NCI-H2107 treated with DMSO at 0.1 percent for 48 hours (cell line): ENCODE data around the gene NEURL2.
"Not testable (repeated sequence)": the region's sequence is repeated elsewhere in the genome, so short reads cannot be mapped to it uniquely, and the experiment has no call there.

Experiments used
- DNase-seq: peaks from one replicate; lab custom pipeline; 2025; ENCODE audit not compliant: unreplicated experiment; lab: John Stamatoyannopoulos, UW

Gene NEURL2

GRCh38 chr20:45874576-45874975 is 16.4 kb downstream of the NEURL2 start:
- DNase-seq, result no peak

GRCh38 chr20:45874104-45874481 is 16.9 kb downstream of the NEURL2 start:
- not testable (repeated sequence) for DNase-seq

GRCh38 chr20:45873409-45874103 is 17.5 kb downstream of the NEURL2 start:
- DNase-seq, result no peak

GRCh38 chr20:45872626-45873025 is 18.4 kb downstream of the NEURL2 start:
- DNase-seq, result no peak

- DNase-seq, result no peak
Measured at GRCh38 chr20:45867819-45868176, 23.2 kb downstream of the NEURL2 start.

- no peak for DNase-seq
Measured at GRCh38 chr20:45867136-45867818, 23.7 kb downstream of the NEURL2 start.

GRCh38 chr20:45866454-45866853 is 24.6 kb downstream of the NEURL2 start:
- DNase-seq, result no peak

- no peak for DNase-seq
Measured at GRCh38 chr20:45863543-45864470, 27.2 kb downstream of the NEURL2 start.

GRCh38 chr20:45861221-45862075 is 29.6 kb downstream of the NEURL2 start:
- DNase-seq, result no peak

GRCh38 chr20:45860560-45861220 is 30.3 kb downstream of the NEURL2 start:
- DNase-seq, result no peak

- DNase-seq, result no peak
Measured at GRCh38 chr20:45859916-45860315, 31.1 kb downstream of the NEURL2 start.

GRCh38 chr20:45857882-45858216 is 33.2 kb downstream of the NEURL2 start:
- DNase-seq, result no peak

- DNase-seq, result peak; percentile 97
Measured at GRCh38 chr20:45857114-45857881, 33.7 kb downstream of the NEURL2 start, which contains the start of the genes ACOT8 and ZSWIM3. ACOT8 (minus strand) TSS chr20:45857392; CDS start chr20:45857315, 77 bp downstream. ZSWIM3 (plus strand) TSS chr20:45857614; CDS start chr20:45857826, 212 bp downstream.

GRCh38 chr20:45853484-45853883 is 37.5 kb downstream of the NEURL2 start:
- DNase-seq, result no peak

GRCh38 chr20:45852326-45852725 is 38.7 kb downstream of the NEURL2 start:
- DNase-seq, result no peak

- DNase-seq, result no peak
Measured at GRCh38 chr20:45851501-45851900, 39.5 kb downstream of the NEURL2 start.

GRCh38 chr20:45850926-45851325 is 40.1 kb downstream of the NEURL2 start:
- DNase-seq, result no peak

- DNase-seq, result no peak
Measured at GRCh38 chr20:45850238-45850637, 40.8 kb downstream of the NEURL2 start.

GRCh38 chr20:45848969-45849582 is 41.9 kb downstream of the NEURL2 start:
- DNase-seq, result no peak
